Left ventricle myocardium inferior (tissue), 1 donor: ENCODE data around the gene BABAM1. TPM values are rescaled to one million over a fixed set of nuclear protein-coding genes. Genes with fewer than 3 reads are reported as not detected.
A peak's percentile ranks its signal among the peaks of the same experiment; 100 is the strongest.

ENCODE experiments used
- DNase-seq: peaks from one replicate; pipeline ENCODE4 v3.0.0-alpha.2; 2020
- H3K27ac ChIP-seq: fragments of 200-600 bp; replicated peaks from 2 replicates; pipeline ENCODE4 v1.8.0; 2021
- H3K27me3 ChIP-seq: fragments of 200-600 bp; 2 replicates; pipeline ENCODE4 v1.8.0; 2021; ENCODE audit warnings: low read depth
- H3K36me3 ChIP-seq: fragments of 200-600 bp; 2 replicates; pipeline ENCODE4 v1.8.0; 2021
- H3K4me1 ChIP-seq: fragments of 200-600 bp; 2 replicates; pipeline ENCODE4 v1.8.0; 2021
- H3K4me3 ChIP-seq: fragments of 200-600 bp; 2 replicates; pipeline ENCODE4 v1.8.0; 2021; ENCODE audit warnings: mild to moderate bottlenecking, moderate library complexity
- H3K9me3 ChIP-seq: fragments of 200-600 bp; replicated peaks from 2 replicates; pipeline ENCODE4 v1.8.0; 2021
- CTCF ChIP-seq: fragments of 200-600 bp; IDR thresholded peaks from 2 replicates; pipeline ENCODE4 v1.8.0; 2021; ENCODE audit warnings: antibody characterized with exemption, mild to moderate bottlenecking, borderline replicate concordance
- intact Hi-C: fragments of 100-400 bp; cut with micrococcal nuclease; formaldehyde crosslinking; loops from one replicate; pipeline ENCODE4 v1.11.0; 2022
- total RNA-seq: library from RNA; stranded (reverse); fragmentation: NEBNext Ultra II Directional; extraction: Animal tissue kit (Norgen Biotek cat#: 25700); gene quantifications from one replicate; pipeline ENCODE4 v1.2.1, GENCODE V29; 2021
- donor health status: DM: no; HTN: yes; CAD: no; lungs with severe emphysema.

BABAM1 gene
- total RNA-seq, 1 donor from 2014 or later, result 72.7 TPM

- Histone ChIP-seq H3K27ac (peak overlapping the region; percentile 93), H3K36me3 (peaks cover 11% of the 10 kb centered on the region), H3K9me3 (no peaks in the 10 kb centered on the region), H3K4me1 (peaks cover 55% of the 10 kb centered on the region), H3K27me3 (no peaks in the 10 kb centered on the region), H3K4me3 (peak overlapping the region; percentile 91)
- no peak for TF ChIP-seq CTCF
- intact Hi-C loops, result no loop called here
- DNase-seq, result peak; percentile 51
Observed at GRCh38 chr19:17244618-17245534, 22.4 kb upstream of the BABAM1 start.

GRCh38 chr19:17245535-17245984 is 21.7 kb upstream of the BABAM1 start, which contains the start of gene NR2F6:
TSS of gene NR2F6 (minus strand) at chr19:17245919. CDS start at chr19:17245220, 699 bp downstream.
- no peak for TF ChIP-seq CTCF
- peak within 1 kb of the TSS; percentile 91 for H3K4me3 ChIP-seq
- DNase-seq, result no peak
- no peaks in the 10 kb centered on the region for H3K27me3 ChIP-seq
- no peaks in the 10 kb centered on the region for H3K9me3 ChIP-seq
- peak within 1 kb of the TSS; percentile 93 for H3K27ac ChIP-seq
- intact Hi-C loops, result no loop called here
- H3K4me1 ChIP-seq, result peaks cover 53% of the 10 kb centered on the region
- H3K36me3 ChIP-seq, result peaks cover 5% of the 10 kb centered on the region

GRCh38 chr19:17246681-17247425 is 20.4 kb upstream of the BABAM1 start:
- DNase-seq, result peak; percentile 49
- Histone ChIP-seq H3K27ac (peak overlapping the region; percentile 93), H3K27me3 (no peaks in the 10 kb centered on the region), H3K4me1 (peaks cover 44% of the 10 kb centered on the region), H3K36me3 (no peaks in the 10 kb centered on the region), H3K4me3 (peak overlapping the region; percentile 91), H3K9me3 (no peaks in the 10 kb centered on the region)
- TF ChIP-seq CTCF, result no peak
- intact Hi-C loops, result no loop called here

GRCh38 chr19:17248011-17248776 is 19.0 kb upstream of the BABAM1 start:
- peaks cover 6% of the 10 kb centered on the region for H3K36me3 ChIP-seq
- H3K27me3 ChIP-seq, result no peaks in the 10 kb centered on the region
- H3K27ac ChIP-seq, result no peak overlapping the region
- H3K4me3 ChIP-seq, result no peak overlapping the region
- H3K9me3 ChIP-seq, result no peaks in the 10 kb centered on the region
- no peak for DNase-seq
- TF ChIP-seq CTCF, result no peak
- H3K4me1 ChIP-seq, result peaks cover 31% of the 10 kb centered on the region
- intact Hi-C loops, result no loop called here

GRCh38 chr19:17249887-17250548 is 17.2 kb upstream of the BABAM1 start:
- Histone ChIP-seq H3K4me3 (no peak overlapping the region), H3K36me3 (peaks cover 6% of the 10 kb centered on the region), H3K4me1 (peaks cover 13% of the 10 kb centered on the region), H3K9me3 (no peaks in the 10 kb centered on the region), H3K27ac (no peak overlapping the region), H3K27me3 (no peaks in the 10 kb centered on the region)
- TF ChIP-seq CTCF, result no peak
- DNase-seq, result no peak
- intact Hi-C loops, result no loop called here
